ENCODE data around the gene NR2F1-AS1.

Gene NR2F1-AS1

DNA sequence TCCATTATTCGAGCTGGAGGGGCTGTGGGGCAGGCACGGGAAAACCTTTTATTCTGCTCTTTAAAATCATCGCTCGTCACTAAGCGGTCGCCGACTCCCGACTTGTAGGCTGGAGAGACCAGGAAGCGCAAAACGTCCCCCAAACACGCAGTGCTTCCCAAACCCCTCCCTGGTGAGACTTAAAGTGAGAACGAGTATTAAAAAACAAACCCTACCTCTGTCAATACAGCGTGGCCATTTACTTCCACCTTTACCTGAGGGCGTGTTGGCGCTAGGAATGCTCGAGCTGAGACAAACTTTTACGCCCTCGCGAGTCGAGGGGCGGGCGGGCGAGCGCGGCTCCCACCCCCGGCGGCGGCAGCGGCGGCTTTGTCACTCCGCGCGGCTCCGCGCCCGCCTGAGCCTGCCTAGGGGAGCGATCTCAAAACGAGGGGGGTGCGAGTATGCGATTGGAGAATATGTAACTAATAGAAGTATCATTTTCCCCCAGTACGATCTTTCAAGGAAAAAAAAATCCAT lies at the start of gene NR2F1-AS1:
Gene NR2F1-AS1, minus strand, starts transcription at position 293 of the 519 bp plus-strand sequence.
- H3K27ac Mint-ChIP-seq, result no peak within 1 kb of the TSS
- H3K27me3 Mint-ChIP-seq, result peaks cover 37% of the 10 kb centered on the region
- peak; percentile 10 for ATAC-seq
- H3K4me3 Mint-ChIP-seq, result no peak within 1 kb of the TSS
- H3K9me3 Mint-ChIP-seq, result no peaks in the 10 kb centered on the region
- peaks cover 31% of the 10 kb centered on the region for H3K4me1 Mint-ChIP-seq
- peaks cover 5% of the 10 kb centered on the region for H3K36me3 Mint-ChIP-seq

DNA sequence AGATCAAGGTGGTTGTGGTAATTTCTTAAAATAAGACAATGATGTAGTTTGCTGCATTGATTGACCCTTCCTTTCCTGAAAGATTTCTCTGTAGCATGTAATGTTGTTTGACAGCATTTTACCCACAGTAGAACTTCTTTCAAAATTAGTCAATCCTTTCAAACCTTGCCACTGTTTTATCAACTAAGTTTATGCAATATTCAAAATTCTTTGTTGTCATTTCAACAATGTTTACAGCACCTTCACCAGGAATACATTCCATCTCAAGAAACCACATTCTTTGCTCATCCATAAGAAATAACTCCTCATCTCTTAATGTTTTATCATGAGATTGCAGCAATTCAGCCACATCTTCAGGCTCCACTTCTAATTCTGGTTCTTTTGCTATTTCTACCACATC lies 45.8 kb upstream of the NR2F1-AS1 start:
- Mint-ChIP-seq H3K27ac (no peak overlapping the region), H3K36me3 (peaks cover 12% of the 10 kb centered on the region), H3K27me3 (no peaks in the 10 kb centered on the region), H3K4me1 (peaks cover 5% of the 10 kb centered on the region), H3K9me3 (no peaks in the 10 kb centered on the region), H3K4me3 (no peak overlapping the region)
- no peak for ATAC-seq

DNA sequence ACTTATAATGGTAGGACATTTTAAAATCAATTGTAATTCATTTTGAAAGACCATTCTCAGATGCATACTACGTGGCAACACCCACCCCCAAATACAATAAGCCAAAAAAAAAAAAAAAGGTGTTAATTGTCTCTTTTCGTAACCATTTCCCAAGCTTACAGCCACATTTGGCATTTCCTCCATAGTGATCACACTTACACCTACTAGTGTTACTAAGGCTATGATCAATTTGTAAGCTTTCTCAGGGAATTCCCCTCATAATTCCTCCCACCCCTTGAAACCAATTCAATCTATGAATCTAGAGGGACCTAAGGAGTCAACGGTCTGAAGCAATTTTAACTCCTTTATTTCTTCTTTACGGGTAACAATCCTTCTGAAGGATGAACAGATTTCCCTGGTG lies 42.1 kb upstream of the NR2F1-AS1 start:
- no peak for ATAC-seq
- H3K27me3 Mint-ChIP-seq, result peaks cover 11% of the 10 kb centered on the region
- peaks cover 6% of the 10 kb centered on the region for H3K36me3 Mint-ChIP-seq
- no peaks in the 10 kb centered on the region for H3K9me3 Mint-ChIP-seq
- H3K4me1 Mint-ChIP-seq, result peaks cover 16% of the 10 kb centered on the region
- H3K27ac Mint-ChIP-seq, result no peak overlapping the region
- H3K4me3 Mint-ChIP-seq, result no peak overlapping the region

DNA sequence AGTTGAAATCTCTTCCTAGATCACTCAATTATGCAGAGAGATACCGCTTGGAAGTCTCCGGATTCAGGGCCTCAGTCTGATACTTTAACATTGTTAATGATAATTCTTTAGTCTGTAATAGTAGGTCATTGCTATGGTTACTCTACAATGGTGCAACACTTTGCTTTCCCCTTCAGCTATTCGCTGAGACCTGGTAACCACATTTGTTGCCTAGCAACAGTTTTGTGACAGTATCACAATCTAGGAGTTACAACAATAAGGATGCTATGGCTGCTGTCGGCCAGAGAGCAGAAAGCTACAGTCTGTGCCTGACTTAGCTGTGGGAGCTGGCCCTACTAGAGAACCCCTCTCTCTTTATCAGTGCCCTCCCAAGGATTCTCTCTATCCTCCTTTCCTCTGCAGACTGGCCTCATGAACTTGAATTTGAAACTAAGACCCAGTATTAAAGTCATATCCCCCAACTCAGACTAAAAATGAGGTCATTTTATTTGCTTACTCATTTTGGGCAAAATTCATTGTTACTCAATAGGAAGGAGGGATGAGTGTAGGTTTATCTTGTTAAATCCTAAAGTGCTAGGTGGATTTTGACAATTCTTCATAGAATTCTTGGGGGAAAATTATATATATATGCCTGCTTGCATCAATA lies 41.3 kb upstream of the NR2F1-AS1 start:
- Mint-ChIP-seq H3K4me3 (peak overlapping the region; percentile 26), H3K4me1 (peaks cover 16% of the 10 kb centered on the region), H3K36me3 (peaks cover 6% of the 10 kb centered on the region), H3K9me3 (no peaks in the 10 kb centered on the region), H3K27me3 (peaks cover 11% of the 10 kb centered on the region), H3K27ac (no peak overlapping the region)
- no peak for ATAC-seq

DNA sequence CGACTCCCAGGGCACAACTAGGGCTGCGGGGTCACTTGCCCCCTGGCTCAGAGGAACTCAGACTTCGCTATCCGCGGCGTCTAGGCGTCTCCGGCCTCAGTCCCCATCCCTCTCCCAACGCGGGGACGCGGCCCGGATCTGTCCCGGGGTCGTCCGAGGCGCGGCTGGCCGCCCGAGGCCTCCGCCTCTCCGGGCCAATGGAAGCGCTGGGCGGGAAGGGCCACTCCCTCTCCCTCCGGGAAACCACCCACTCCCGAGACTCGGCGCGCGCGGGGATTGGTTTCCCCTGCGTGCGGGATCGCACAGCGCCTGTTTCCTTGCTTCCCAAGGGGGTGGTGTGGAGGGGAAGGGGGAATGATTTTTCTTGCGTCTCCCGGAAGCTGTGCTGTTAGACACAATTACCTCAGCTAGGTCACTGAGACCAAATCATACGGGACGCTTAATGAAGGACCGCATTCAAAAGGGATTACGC lies 40.3 kb upstream of the NR2F1-AS1 start:
- Mint-ChIP-seq H3K4me1 (peaks cover 16% of the 10 kb centered on the region), H3K27me3 (peaks cover 11% of the 10 kb centered on the region), H3K27ac (peak overlapping the region; percentile 86), H3K9me3 (no peaks in the 10 kb centered on the region), H3K36me3 (peaks cover 6% of the 10 kb centered on the region), H3K4me3 (peak overlapping the region; percentile 70)
- peak; percentile 21 for ATAC-seq

DNA sequence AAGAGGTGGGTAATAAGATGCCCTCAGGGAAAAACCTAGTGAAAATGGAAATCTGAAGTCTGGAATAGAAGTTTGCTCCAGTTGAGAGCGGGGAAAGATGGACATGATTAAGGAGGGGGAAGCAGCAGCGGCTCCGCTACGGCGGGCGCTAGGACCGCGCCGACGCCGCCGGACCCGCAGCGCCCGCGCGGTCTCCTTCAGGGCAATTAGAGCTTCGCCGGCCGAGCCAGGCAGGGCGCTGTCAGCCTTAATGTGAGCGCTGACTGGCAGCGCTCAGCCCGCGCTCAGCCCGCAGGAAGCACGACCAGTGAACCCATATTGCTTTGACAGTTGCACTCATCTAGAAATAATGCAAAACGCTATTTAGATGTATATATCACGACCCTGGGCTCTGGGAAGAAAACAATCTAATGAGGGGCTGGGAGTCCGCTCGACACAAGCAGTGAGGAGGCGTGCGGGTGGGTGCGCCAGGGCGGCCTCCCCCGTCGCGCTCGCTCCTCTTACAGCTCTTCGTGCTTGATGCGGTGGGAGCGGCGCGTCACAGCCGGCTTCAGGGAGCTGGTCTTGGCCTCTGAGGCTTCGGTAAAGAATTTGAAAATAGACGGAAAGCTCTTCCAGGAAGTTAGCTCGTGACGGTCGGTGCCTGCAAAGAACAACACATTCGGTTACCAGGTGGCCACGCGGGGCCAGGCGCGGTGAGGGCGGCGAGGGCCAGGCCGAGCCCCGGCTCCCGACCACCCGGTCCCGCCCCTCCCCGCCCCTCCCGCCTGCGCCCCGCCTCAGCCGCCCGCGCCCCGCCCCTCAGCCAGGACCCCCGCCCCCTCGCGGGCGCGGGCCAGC lies 39.7 kb upstream of the NR2F1-AS1 start:
- Mint-ChIP-seq H3K4me1 (peaks cover 16% of the 10 kb centered on the region), H3K27me3 (peaks cover 11% of the 10 kb centered on the region), H3K9me3 (no peaks in the 10 kb centered on the region), H3K36me3 (peaks cover 6% of the 10 kb centered on the region), H3K4me3 (peak overlapping the region; percentile 98), H3K27ac (peak overlapping the region; percentile 86)
- peak; percentile 95 for ATAC-seq

DNA sequence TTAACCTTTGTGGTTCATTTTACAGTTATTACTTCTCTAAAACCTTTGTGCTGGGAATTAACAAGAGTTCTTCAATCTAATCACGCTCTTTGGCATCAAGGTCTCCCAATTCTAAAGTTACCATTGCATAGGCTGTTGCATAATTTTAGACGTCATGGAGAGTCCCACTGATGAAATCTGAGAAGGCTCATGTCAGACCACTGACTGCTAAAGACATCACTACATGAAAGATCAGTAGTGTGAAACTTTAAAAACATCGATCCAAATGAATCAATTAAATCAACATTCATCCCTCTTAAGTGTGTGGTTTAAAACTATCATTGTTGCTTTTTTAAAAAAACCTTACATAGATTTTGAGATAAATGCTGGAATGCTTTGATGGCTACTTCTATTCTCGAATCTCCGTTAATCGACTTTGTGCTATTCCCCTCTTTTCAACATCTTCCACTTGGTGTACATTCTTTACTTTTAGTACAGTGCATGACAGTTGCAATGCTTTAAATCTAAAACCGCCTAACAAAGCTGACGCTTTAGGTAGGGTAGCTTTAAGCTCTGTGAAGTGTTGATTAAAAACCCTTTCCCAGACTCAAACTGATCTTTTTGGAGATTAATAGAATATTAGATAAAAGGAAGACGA lies 35.6 kb upstream of the NR2F1-AS1 start:
- Mint-ChIP-seq H3K4me1 (peaks cover 20% of the 10 kb centered on the region), H3K36me3 (peaks cover 6% of the 10 kb centered on the region), H3K4me3 (no peak overlapping the region), H3K27ac (no peak overlapping the region), H3K27me3 (peaks cover 37% of the 10 kb centered on the region), H3K9me3 (no peaks in the 10 kb centered on the region)
- no peak for ATAC-seq

DNA sequence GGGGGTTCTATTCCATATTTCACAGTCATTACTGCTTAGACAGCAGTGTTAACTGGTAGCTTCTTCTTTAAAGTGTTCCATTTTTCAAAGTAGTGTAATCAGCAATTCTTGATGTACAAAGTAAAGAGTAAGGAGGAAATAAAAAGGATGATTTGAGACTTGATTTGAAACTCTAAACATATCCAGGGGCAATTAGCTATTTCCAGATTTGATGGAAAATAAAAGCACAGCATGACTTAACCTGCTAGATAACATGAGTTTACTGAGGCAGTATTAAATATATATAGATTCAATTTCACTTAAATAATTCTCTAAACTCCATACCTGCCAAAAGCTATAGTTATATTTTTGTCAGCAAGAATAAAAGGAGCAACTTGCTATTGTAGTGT lies 31.8 kb upstream of the NR2F1-AS1 start:
- Mint-ChIP-seq H3K4me3 (no peak overlapping the region), H3K27me3 (peaks cover 63% of the 10 kb centered on the region), H3K9me3 (no peaks in the 10 kb centered on the region), H3K4me1 (peaks cover 14% of the 10 kb centered on the region), H3K36me3 (no peaks in the 10 kb centered on the region), H3K27ac (no peak overlapping the region)
- ATAC-seq, result no peak

DNA sequence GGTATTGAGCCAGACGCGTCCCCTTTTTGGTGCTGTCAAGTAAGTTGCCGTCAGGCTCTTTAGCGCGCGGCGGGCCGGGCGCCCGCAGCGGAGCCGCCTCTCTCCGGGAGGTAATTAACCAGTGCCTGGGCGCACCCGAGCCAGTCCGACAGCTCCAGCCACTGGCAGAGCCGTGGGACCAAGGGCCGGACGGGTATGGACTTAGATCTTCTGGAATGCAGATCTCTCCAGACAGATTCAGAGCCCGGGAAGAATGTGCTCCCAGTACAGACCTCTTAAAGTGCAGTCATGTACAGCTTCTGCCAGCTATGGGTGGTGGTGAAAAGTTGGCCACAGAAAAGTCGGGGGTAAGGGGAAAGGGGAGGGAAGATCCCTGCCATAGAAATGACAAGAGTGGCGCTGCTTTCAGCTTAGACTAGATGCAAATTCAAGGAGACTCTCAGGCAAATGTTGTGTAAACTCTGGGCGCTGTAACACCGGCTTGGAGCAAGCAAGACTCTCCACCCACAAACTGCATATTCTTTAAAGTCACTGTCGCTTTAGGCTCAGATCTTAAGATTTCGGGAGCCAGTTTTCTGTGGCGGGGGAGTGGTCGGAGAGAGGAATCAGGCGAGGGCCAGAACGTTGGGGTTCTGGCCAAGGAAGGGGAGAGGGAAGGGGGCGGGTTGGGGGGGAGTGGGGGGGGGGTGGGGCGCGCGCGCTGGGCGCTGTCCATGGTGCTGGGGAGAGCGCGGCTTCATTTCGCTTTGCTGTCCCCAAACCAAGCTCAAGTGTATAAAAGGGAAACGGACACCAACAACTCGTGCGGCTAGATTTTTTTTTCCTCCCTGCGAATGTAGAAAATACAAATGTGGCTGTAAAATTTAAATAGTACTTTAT lies 31.2 kb upstream of the NR2F1-AS1 start:
- no peak for ATAC-seq
- peaks cover 69% of the 10 kb centered on the region for H3K27me3 Mint-ChIP-seq
- H3K36me3 Mint-ChIP-seq, result no peaks in the 10 kb centered on the region
- H3K27ac Mint-ChIP-seq, result no peak overlapping the region
- H3K4me1 Mint-ChIP-seq, result peaks cover 20% of the 10 kb centered on the region
- H3K4me3 Mint-ChIP-seq, result no peak overlapping the region
- no peaks in the 10 kb centered on the region for H3K9me3 Mint-ChIP-seq

DNA sequence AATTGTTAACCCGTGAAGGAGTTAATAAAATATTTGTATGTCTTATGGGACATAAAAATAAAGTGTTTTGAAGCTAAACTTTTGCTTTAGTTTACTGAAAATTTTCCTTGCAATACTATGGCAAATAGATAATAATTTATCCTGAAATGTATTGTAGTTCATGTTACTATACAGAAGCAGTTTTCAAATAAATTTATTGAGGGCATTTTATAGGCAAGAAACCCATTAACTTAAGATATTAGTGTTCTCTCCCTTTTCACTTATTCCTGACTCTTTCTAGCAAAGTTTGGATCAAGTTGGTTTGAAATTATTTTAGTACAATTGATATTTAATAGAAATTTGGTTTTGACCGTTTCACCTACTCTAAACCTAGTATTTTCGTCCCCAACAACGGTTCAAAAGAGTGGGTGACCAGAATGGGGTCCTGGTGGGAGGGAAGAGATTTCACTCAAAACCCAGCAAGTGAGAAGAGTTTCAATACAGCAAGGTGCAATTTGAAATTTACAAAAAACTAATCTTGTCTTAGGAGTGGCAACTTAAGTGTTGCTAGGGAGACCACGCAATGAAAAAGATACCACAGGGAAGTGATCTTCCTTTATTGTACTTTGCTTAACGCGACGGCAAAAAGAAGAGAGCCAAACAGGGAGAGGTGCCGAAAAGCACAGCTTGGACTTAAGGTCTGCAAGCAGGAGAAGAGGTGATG lies 30.4 kb upstream of the NR2F1-AS1 start:
- no peaks in the 10 kb centered on the region for H3K36me3 Mint-ChIP-seq
- no peaks in the 10 kb centered on the region for H3K9me3 Mint-ChIP-seq
- H3K4me3 Mint-ChIP-seq, result no peak overlapping the region
- no peak for ATAC-seq
- H3K27me3 Mint-ChIP-seq, result peaks cover 69% of the 10 kb centered on the region
- H3K4me1 Mint-ChIP-seq, result peaks cover 20% of the 10 kb centered on the region
- no peak overlapping the region for H3K27ac Mint-ChIP-seq

DNA sequence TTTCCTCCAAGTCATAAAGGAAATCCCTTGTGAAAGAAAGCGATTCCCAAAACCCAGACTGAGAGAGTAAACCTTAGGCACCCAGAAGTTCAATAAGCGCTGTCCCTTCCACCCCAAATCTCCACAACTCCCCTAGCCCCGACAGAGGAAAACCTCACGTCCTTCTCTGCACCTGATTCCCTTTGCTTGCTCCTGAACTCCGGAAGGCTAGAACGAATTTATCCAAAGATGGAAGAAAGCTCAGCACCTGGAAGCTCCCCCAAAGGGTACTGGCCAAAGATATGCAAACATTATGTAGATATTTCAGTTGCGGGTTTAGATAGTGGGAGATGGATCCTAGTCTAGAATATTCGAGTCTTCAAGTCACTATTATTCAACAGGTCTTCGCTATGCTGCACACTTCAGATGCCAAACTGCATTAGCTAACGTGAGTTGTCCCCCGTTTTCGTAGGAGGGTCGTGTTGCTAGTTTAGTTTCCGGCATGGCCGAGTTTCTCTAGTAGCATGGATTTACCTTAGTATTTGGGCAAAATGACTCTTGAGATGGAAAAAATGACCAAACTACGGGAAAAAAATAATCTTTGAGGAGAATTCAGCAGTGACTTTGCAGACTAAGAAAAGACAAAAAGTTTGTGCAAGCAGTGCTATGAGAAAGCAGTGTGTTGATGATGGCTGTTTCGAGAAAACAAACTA lies 29.7 kb upstream of the NR2F1-AS1 start:
- no peak for ATAC-seq
- Mint-ChIP-seq H3K27me3 (peaks cover 69% of the 10 kb centered on the region), H3K27ac (no peak overlapping the region), H3K4me1 (peaks cover 20% of the 10 kb centered on the region), H3K36me3 (no peaks in the 10 kb centered on the region), H3K9me3 (no peaks in the 10 kb centered on the region), H3K4me3 (no peak overlapping the region)

DNA sequence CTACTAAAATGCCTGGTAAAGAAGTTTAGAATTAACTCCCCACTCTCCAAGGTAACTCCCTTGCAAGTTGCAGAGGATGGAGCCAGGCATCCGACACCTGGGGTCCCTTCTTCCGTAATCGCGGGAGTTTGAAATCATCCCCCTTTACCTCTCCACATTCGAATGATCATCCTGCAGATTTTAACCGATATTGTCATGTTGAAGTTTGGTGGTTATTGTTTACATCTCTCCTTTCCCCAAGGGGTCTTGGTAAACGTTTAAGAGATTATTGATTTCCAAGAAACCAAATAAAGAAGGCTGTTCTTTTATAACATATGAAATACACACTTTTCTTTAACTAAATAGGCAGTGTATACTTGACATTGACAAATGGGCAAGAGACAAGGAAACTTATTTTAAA lies 28.7 kb upstream of the NR2F1-AS1 start:
- Mint-ChIP-seq H3K36me3 (no peaks in the 10 kb centered on the region), H3K4me3 (no peak overlapping the region), H3K4me1 (peaks cover 20% of the 10 kb centered on the region), H3K27ac (no peak overlapping the region), H3K9me3 (no peaks in the 10 kb centered on the region), H3K27me3 (peaks cover 69% of the 10 kb centered on the region)
- ATAC-seq, result no peak

DNA sequence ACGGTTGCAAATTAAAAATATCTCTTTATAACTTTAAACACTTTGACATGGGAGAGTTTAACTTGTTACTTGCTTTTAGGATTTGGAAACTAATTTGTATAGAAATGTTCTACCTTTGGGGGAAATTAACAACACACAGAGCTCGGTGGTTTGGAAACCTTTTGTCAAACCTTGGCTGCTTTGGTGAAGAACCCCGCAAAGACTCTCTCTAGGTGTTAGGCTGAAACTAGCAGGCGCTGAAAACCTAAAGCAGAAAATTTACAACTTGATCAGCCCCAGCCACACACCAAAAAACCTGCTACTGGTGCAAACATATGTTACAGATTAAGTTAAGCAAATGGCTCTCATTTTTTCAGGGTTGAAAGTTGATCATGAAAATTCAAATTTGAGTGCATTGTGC lies 27.8 kb upstream of the NR2F1-AS1 start:
- peaks cover 64% of the 10 kb centered on the region for H3K27me3 Mint-ChIP-seq
- no peak for ATAC-seq
- no peaks in the 10 kb centered on the region for H3K36me3 Mint-ChIP-seq
- no peak overlapping the region for H3K27ac Mint-ChIP-seq
- H3K9me3 Mint-ChIP-seq, result no peaks in the 10 kb centered on the region
- peaks cover 20% of the 10 kb centered on the region for H3K4me1 Mint-ChIP-seq
- no peak overlapping the region for H3K4me3 Mint-ChIP-seq

All from stimulated activated memory B cell treated with anti-CD40 and anti-IgM and Interleukin-4, amounts not matched to agents 10 μg/mL and 1 μg/mL and 100 μg/mL, for 72 hours (primary cell).